H7 (cell line): ENCODE results near the gene COA6. TPM values are rescaled to one million over a fixed set of nuclear protein-coding genes. Genes with fewer than 3 reads are reported as not detected.

Source experiments
- DNase-seq: peaks from one replicate; pipeline ENCODE4 v3.0.0; 2012
- H3K27me3 ChIP-seq: 2 replicates; pipeline ENCODE4 v1.6.0; 2011; ENCODE audit warnings: mild to moderate bottlenecking, low read length; ENCODE audit not compliant: control insufficient read depth, insufficient read depth
- H3K36me3 ChIP-seq: replicated peaks from 2 replicates; pipeline ENCODE4 v1.5.1; 2011; ENCODE audit warnings: low read length; ENCODE audit not compliant: control insufficient read depth, insufficient read depth
- H3K4me3 ChIP-seq: 2 replicates; pipeline ENCODE4 v1.5.1; 2011; ENCODE audit warnings: low read depth, mild to moderate bottlenecking, control low read depth, low read length, moderate library complexity; ENCODE audit not compliant: insufficient read depth
- total RNA-seq: library from RNA; depleted of rRNA; stranded (reverse); fragments of >200 nt; shearing (Covaris generic); gene quantifications from 2 replicates; pipeline ENCODE4 v1.2.3, GENCODE V29; 2014; rRNA removed

Gene COA6
- total RNA-seq, 1 experiment from 2014 or later: 56.5 TPM

GRCh38 chr1:234408757-234409156 lies 35.5 kb downstream of the COA6 start:
- Histone ChIP-seq H3K36me3 (no peaks in the 10 kb centered on the region; the same call in 1 of the 2 replicates), H3K27me3 (no peaks in the 10 kb centered on the region), H3K4me3 (no peak overlapping the region)

GRCh38 chr1:234409328-234409727 lies 36.1 kb downstream of the COA6 start:
- no peaks in the 10 kb centered on the region; the same call in 1 of the 2 replicates for H3K36me3 ChIP-seq
- no peaks in the 10 kb centered on the region for H3K27me3 ChIP-seq
- DNase-seq: no peak
- no peak overlapping the region for H3K4me3 ChIP-seq

More at GRCh38 chr1:234408757-234409156, 35.5 kb downstream of the COA6 start:
- no peak for DNase-seq

- Histone ChIP-seq H3K27me3 (no peaks in the 10 kb centered on the region), H3K4me3 (no peak overlapping the region), H3K36me3 (no peaks in the 10 kb centered on the region; the same call in 1 of the 2 replicates)
- DNase-seq: no peak
These were observed 39.6 kb downstream of the COA6 start for GRCh38 chr1:234412830-234413229.

- Histone ChIP-seq H3K36me3 (no peaks in the 10 kb centered on the region; the same call in 1 of the 2 replicates), H3K4me3 (no peak overlapping the region), H3K27me3 (no peaks in the 10 kb centered on the region)
- no peak for DNase-seq
These were observed 40.2 kb downstream of the COA6 start for GRCh38 chr1:234413485-234413884.

- H3K36me3 ChIP-seq: no peaks in the 10 kb centered on the region; the same call in 1 of the 2 replicates
- H3K27me3 ChIP-seq: no peaks in the 10 kb centered on the region
- DNase-seq: no peak
- H3K4me3 ChIP-seq: no peak overlapping the region
These were observed 40.7 kb downstream of the COA6 start for GRCh38 chr1:234413990-234414389.

- Histone ChIP-seq H3K36me3 (peaks cover 3% of the 10 kb centered on the region), H3K27me3 (no peaks in the 10 kb centered on the region), H3K4me3 (no peak overlapping the region)
- no peak for DNase-seq
These were observed 54.8 kb downstream of the COA6 start for GRCh38 chr1:234427950-234428646.

GRCh38 chr1:234429434-234429806 lies 56.2 kb downstream of the COA6 start:
- no peak for DNase-seq
- Histone ChIP-seq H3K36me3 (peaks cover 3% of the 10 kb centered on the region), H3K4me3 (no peak overlapping the region), H3K27me3 (no peaks in the 10 kb centered on the region)

GRCh38 chr1:234430691-234431090 lies 57.4 kb downstream of the COA6 start:
- Histone ChIP-seq H3K4me3 (no peak overlapping the region), H3K27me3 (no peaks in the 10 kb centered on the region), H3K36me3 (peaks cover 3% of the 10 kb centered on the region)
- no peak for DNase-seq

- no peak for DNase-seq
- peaks cover 3% of the 10 kb centered on the region for H3K36me3 ChIP-seq
- no peak overlapping the region for H3K4me3 ChIP-seq
- no peaks in the 10 kb centered on the region for H3K27me3 ChIP-seq
These were observed 58.0 kb downstream of the COA6 start for GRCh38 chr1:234431255-234431654.

GRCh38 chr1:234433563-234434285 lies 60.5 kb downstream of the COA6 start:
- peaks cover 3% of the 10 kb centered on the region for H3K36me3 ChIP-seq
- DNase-seq: no peak
- H3K27me3 ChIP-seq: no peaks in the 10 kb centered on the region
- H3K4me3 ChIP-seq: no peak overlapping the region

Other genes starting within 250 kb of the COA6 start
- gene TARBP1, start 105.7 kb downstream of the COA6 start, total RNA-seq: 28.7 and 57.5 TPM in 2 replicates
- gene IRF2BP2, start 236.7 kb downstream of the COA6 start, total RNA-seq: 67.0 and 90.9 TPM in 2 replicates